ENCODE data around the gene HDAC5. TPM values are rescaled to one million over a fixed set of nuclear protein-coding genes. Genes with fewer than 3 reads are reported as not detected.
"Not testable (repeated sequence)": the region's sequence is repeated elsewhere in the genome, so short reads cannot be mapped to it uniquely, and the experiment has no call there.

The HDAC5 gene
- total RNA-seq, 1 donor from 2014 or later = 81.4 TPM

GRCh38 chr17:44134752-44135568, 11.5 kb upstream of the HDAC5 start:
- no peak for ATAC-seq
- no peak for DNase-seq
- intact Hi-C loops (cut with micrococcal nuclease) = no loop called here

GRCh38 chr17:44133918-44134476, 10.6 kb upstream of the HDAC5 start:
- DNase-seq (no peak), ATAC-seq (no peak)
- intact Hi-C loops (cut with micrococcal nuclease) = no loop called here

GRCh38 chr17:44132275-44132821, 8.9 kb upstream of the HDAC5 start:
- intact Hi-C loops (cut with micrococcal nuclease) = no loop called here
- DNase-seq (no peak), ATAC-seq (no peak)

- DNase-seq; ATAC-seq; intact Hi-C loops (cut with micrococcal nuclease): not testable (repeated sequence)
Measured at GRCh38 chr17:44131372-44131771, 7.9 kb upstream of the HDAC5 start.

GRCh38 chr17:44130693-44131349, 7.4 kb upstream of the HDAC5 start:
- intact Hi-C loops (cut with micrococcal nuclease) = no loop called here
- no peak for DNase-seq

GRCh38 chr17:44128383-44128782, 4.9 kb upstream of the HDAC5 start:
- ATAC-seq = no peak
- DNase-seq = no peak
- intact Hi-C loops (cut with micrococcal nuclease) = loop anchor here (10.0 kb wide), 1 partner anchor 64 kb away; the partner anchor contains the start of gene LSM12

More at GRCh38 chr17:44130693-44131349, 7.4 kb upstream of the HDAC5 start:
- ATAC-seq = no peak

- intact Hi-C loops (cut with micrococcal nuclease) = loop anchor here (10.0 kb wide), 1 partner anchor 59 kb away; the partner anchor contains the start of gene LSM12
- DNase-seq (no peak), ATAC-seq (no peak)
Measured at GRCh38 chr17:44124118-44124438, 637 bp upstream of the HDAC5 start.

- no peak for ATAC-seq
- intact Hi-C loops (cut with micrococcal nuclease) = loop anchor here (10.0 kb wide), 1 partner anchor 58 kb away; the partner anchor contains the start of gene LSM12
- no peak for DNase-seq
Measured at GRCh38 chr17:44122816-44123355, 555 bp downstream of the HDAC5 start.

- DNase-seq = no peak
- ATAC-seq = no peak
- intact Hi-C loops (cut with micrococcal nuclease) = loop anchor here (10.0 kb wide), 1 partner anchor 57 kb away; the partner anchor contains the start of gene LSM12
Measured at GRCh38 chr17:44121997-44122815, 1.2 kb downstream of the HDAC5 start.

- no peak for ATAC-seq
- intact Hi-C loops (cut with micrococcal nuclease) = loop anchor here (10.0 kb wide), 1 partner anchor 56 kb away; the partner anchor contains the start of gene LSM12
- no peak for DNase-seq
Measured at GRCh38 chr17:44120851-44121605, 2.4 kb downstream of the HDAC5 start.

GRCh38 chr17:44120281-44120680, 3.2 kb downstream of the HDAC5 start:
- not testable (repeated sequence) for DNase-seq, ATAC-seq
- intact Hi-C loops (cut with micrococcal nuclease) = loop anchor here (10.0 kb wide), 1 partner anchor 55 kb away; the partner anchor contains the start of gene LSM12

GRCh38 chr17:44119798-44120197, 3.6 kb downstream of the HDAC5 start:
- intact Hi-C loops (cut with micrococcal nuclease) = loop anchor here (10.0 kb wide), 1 partner anchor 55 kb away; the partner anchor contains the start of gene LSM12
- ATAC-seq = no peak
- no peak for DNase-seq

GRCh38 chr17:44119062-44119461, 4.4 kb downstream of the HDAC5 start:
- DNase-seq (no peak), ATAC-seq (peak; percentile 4)
- intact Hi-C loops (cut with micrococcal nuclease) = no loop called here

GRCh38 chr17:44118427-44119050, 4.9 kb downstream of the HDAC5 start:
- ATAC-seq (no peak), DNase-seq (no peak)
- intact Hi-C loops (cut with micrococcal nuclease) = no loop called here

- intact Hi-C loops (cut with micrococcal nuclease) = no loop called here
Measured at GRCh38 chr17:44117351-44117750, 6.1 kb downstream of the HDAC5 start.

GRCh38 chr17:44115585-44116415, 7.6 kb downstream of the HDAC5 start:
- ATAC-seq (no peak), DNase-seq (no peak)
- intact Hi-C loops (cut with micrococcal nuclease) = no loop called here

More at GRCh38 chr17:44117351-44117750, 6.1 kb downstream of the HDAC5 start:
- no peak for DNase-seq
- no peak for ATAC-seq
